Calu3 (cell line): ENCODE data around the gene AKT3. TPM values are rescaled to one million over a fixed set of nuclear protein-coding genes. Genes with fewer than 3 reads are reported as not detected.

ENCODE experiments used
- BruUV-seq: library from RNA; stranded (reverse); fragments of 400-500 nt; replicated peaks from 2 replicates; lab custom pipeline; 2021; lab: Mats Ljungman, UMichigan
- CTCF ChIA-PET: fragments of 300-600 bp; sonication (Branson Sonifier 250); formaldehyde crosslinking; loops from one replicate; lab custom pipeline; 2022; ENCODE audit warnings: antibody characterized with exemption; lab: Charles Lee
- DNase-seq: peaks from one replicate; pipeline ENCODE4 v3.0.0; 2022
- H3K27ac Mint-ChIP-seq: one replicate; pipeline ENCODE4 v1.8.0; 2022; ENCODE audit warnings: mixed read lengths; ENCODE audit not compliant: unreplicated experiment
- H3K27me3 Mint-ChIP-seq: one replicate; pipeline ENCODE4 v1.8.0; 2022; ENCODE audit warnings: mixed read lengths; ENCODE audit not compliant: unreplicated experiment
- H3K36me3 Mint-ChIP-seq: one replicate; pipeline ENCODE4 v1.8.0; 2022; ENCODE audit warnings: mild to moderate bottlenecking, moderate library complexity, mixed read lengths; ENCODE audit not compliant: insufficient read depth, unreplicated experiment
- H3K4me1 Mint-ChIP-seq: one replicate; pipeline ENCODE4 v1.8.0; 2022; ENCODE audit warnings: mild to moderate bottlenecking, low read depth, mixed read lengths; ENCODE audit not compliant: unreplicated experiment
- H3K4me3 Mint-ChIP-seq: one replicate; pipeline ENCODE4 v1.8.0; 2022; ENCODE audit warnings: mild to moderate bottlenecking, low read depth, moderate library complexity, mixed read lengths; ENCODE audit not compliant: unreplicated experiment
- H3K9me3 Mint-ChIP-seq: one replicate; pipeline ENCODE4 v1.8.0; 2022; ENCODE audit warnings: low read depth, mixed read lengths; ENCODE audit not compliant: unreplicated experiment
- CTCF ChIP-seq: fragments of 200-600 bp; IDR thresholded peaks from one replicate; pipeline ENCODE4 v1.8.0; 2022; ENCODE audit warnings: antibody characterized with exemption; ENCODE audit not compliant: unreplicated experiment
- intact Hi-C: fragments of 100-400 bp; cut with micrococcal nuclease; formaldehyde crosslinking; loops from one replicate; pipeline ENCODE4 v1.10.0; 2022; ENCODE audit not compliant: unreplicated experiment
- total RNA-seq: library from RNA; stranded (reverse); gene quantifications from 2 replicates; pipeline ENCODE4 v1.2.3, GENCODE V29; 2022

AKT3 gene
- total RNA-seq, 1 experiment from 2014 or later: 81.2 TPM

DNA sequence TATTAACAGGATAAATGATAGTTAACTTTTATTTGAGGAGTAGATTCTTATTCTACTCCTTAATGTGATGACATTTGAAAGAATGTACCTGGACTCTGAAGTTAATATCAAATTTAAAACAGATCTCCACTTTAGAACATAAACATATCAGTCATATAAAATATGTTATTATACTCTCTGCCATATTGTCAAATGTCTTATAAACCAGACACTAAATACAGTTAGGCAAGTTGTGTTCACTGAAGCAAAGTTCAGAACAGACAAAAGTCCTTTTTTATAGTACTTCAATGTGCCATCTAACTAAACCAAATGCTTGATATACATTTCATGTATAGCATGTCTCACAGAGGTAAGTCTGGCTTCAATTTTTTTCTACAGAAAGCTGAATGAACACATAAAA lies 285.2 kb downstream of the AKT3 start:
- no peaks in the 10 kb centered on the region for H3K27me3 Mint-ChIP-seq
- no peak for DNase-seq
- CTCF ChIA-PET: no interaction called here
- no peak for TF ChIP-seq CTCF
- no peak overlapping the region for H3K27ac Mint-ChIP-seq
- intact Hi-C loops: no loop called here
- H3K36me3 Mint-ChIP-seq: no peaks in the 10 kb centered on the region
- peaks cover 4% of the 10 kb centered on the region for H3K9me3 Mint-ChIP-seq
- no TSS peak for BruUV-seq
- H3K4me1 Mint-ChIP-seq: no peaks in the 10 kb centered on the region
- H3K4me3 Mint-ChIP-seq: no peak overlapping the region

DNA sequence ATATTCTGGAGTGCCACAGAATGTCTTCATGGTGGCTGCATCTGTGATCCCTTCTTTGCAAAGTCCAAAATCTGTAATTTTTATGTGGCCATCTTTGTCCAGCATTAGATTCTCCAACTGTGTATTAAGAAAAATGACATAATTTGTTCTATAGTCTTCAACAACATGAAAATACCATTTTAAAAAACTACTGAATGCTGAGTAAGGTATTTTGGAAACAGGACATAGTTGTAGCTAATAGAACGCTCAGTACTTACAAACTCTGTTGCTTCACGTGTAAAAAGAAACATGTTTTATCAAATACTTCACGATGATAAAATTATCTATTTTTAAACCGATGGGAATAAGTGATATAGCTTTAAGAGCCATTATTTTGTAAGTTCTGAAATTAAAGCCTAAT lies 286.3 kb downstream of the AKT3 start:
- BruUV-seq: no TSS peak
- no peak for TF ChIP-seq CTCF
- intact Hi-C loops: no loop called here
- CTCF ChIA-PET: no interaction called here
- Mint-ChIP-seq H3K27ac (no peak overlapping the region), H3K9me3 (peaks cover 4% of the 10 kb centered on the region), H3K4me1 (no peaks in the 10 kb centered on the region), H3K36me3 (no peaks in the 10 kb centered on the region), H3K27me3 (no peaks in the 10 kb centered on the region), H3K4me3 (no peak overlapping the region)
- no peak for DNase-seq

GRCh38 chr1:243562473-243562872 lies 287.6 kb downstream of the AKT3 start:
- no TSS peak for BruUV-seq
- Mint-ChIP-seq H3K27me3 (no peaks in the 10 kb centered on the region), H3K36me3 (no peaks in the 10 kb centered on the region), H3K9me3 (peaks cover 4% of the 10 kb centered on the region), H3K27ac (no peak overlapping the region), H3K4me1 (no peaks in the 10 kb centered on the region), H3K4me3 (no peak overlapping the region)
- no peak for TF ChIP-seq CTCF
- CTCF ChIA-PET: no interaction called here
- intact Hi-C loops: no loop called here
- no peak for DNase-seq

DNA sequence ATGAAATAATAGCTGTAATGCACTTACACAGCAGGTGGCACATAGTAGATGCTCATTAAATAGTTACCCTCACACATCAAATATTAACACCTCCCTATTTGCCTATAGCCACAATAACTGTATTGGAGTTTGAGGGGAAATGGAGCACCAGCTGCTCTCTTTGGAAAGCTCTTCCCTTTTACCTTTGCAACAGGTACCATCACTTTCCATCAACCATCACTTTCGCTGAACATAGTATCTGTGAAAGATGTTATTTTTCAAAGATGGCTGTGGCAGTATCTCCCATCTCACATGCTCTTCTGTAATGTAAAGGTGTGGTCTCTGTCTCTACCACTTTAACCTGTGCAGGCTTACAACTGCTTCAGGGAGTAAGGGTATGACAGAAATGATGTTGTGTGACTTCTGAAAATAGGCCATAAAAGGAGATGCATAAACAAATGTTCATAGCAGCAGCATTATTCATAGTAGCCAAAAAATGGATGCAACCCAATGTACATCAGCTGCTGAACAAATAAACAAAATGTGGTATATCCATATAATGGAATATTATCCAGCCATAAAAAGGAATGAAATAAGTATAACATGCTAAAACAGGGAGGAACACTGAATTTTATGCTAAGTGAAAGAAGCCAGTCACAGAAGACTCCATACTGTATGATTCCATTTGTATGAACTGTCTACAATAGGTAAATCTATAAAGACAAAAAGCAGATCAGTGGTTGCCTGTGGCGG lies 288.3 kb downstream of the AKT3 start:
- Mint-ChIP-seq H3K4me1 (no peaks in the 10 kb centered on the region), H3K36me3 (no peaks in the 10 kb centered on the region), H3K4me3 (no peak overlapping the region), H3K27ac (no peak overlapping the region), H3K9me3 (peaks cover 4% of the 10 kb centered on the region), H3K27me3 (no peaks in the 10 kb centered on the region)
- DNase-seq: no peak
- TF ChIP-seq CTCF: no peak
- intact Hi-C loops: no loop called here
- CTCF ChIA-PET: no interaction called here
- no TSS peak for BruUV-seq
